PC-3 (cell line): ENCODE measurements around the gene ERRFI1. TPM values are rescaled to one million over a fixed set of nuclear protein-coding genes. Genes with fewer than 3 reads are reported as not detected.

Source experiments
- ATAC-seq: fragments of 200-7000 bp; cut with Tn5 transposase; 2 replicates; pipeline ENCODE4 v1.9.1; 2020; ENCODE audit warnings: mild to moderate bottlenecking, moderate library complexity
- BruUV-seq: library from RNA; stranded (reverse); fragments of 400-500 nt; replicated peaks from 2 replicates; lab custom pipeline; 2021; lab: Mats Ljungman, UMichigan
- CTCF ChIA-PET: fragments of 300-600 bp; sonication (Branson Sonifier 250); formaldehyde crosslinking; loops from one replicate; lab custom pipeline; 2022; ENCODE audit warnings: antibody characterized with exemption; lab: Charles Lee
- POLR2A ChIA-PET: fragments of 300-600 bp; sonication (Branson Sonifier 250); formaldehyde crosslinking; loops from one replicate; lab custom pipeline; 2022; ENCODE audit warnings: antibody characterized with exemption; ENCODE audit not compliant: unreplicated experiment; lab: Charles Lee
- DNase-seq: peaks from one replicate; pipeline ENCODE4 v3.0.0-alpha.2; 2015
- H2AFZ ChIP-seq: fragments of 300-600 bp; sonication (generic); 2 replicates; pipeline ENCODE4 v1.6.0; 2016; ENCODE audit warnings: antibody characterized with exemption, low read length
- H3F3A ChIP-seq: fragments of 300-600 bp; sonication (generic); one replicate; pipeline ENCODE4 v1.6.0; 2017; ENCODE audit warnings: antibody characterized with exemption, low read length, control low read depth, mild to moderate bottlenecking; ENCODE audit not compliant: unreplicated experiment
- H3K27ac ChIP-seq: fragments of 300-600 bp; sonication (generic); 2 replicates; pipeline ENCODE4 v1.5.1; 2016; ENCODE audit warnings: mild to moderate bottlenecking, low read length
- H3K27me3 ChIP-seq: fragments of 300-600 bp; sonication (generic); 2 replicates; pipeline ENCODE4 v1.6.1; 2016; ENCODE audit warnings: low read length, mixed read lengths
- H3K36me3 ChIP-seq: fragments of 300-600 bp; sonication (generic); 2 replicates; pipeline ENCODE4 v1.6.1; 2016; ENCODE audit warnings: low read depth, mixed run types, low read length, mixed read lengths
- H3K4me1 ChIP-seq: fragments of 300-600 bp; sonication (generic); 2 replicates; pipeline ENCODE4 v1.5.1; 2016; ENCODE audit warnings: low read length; ENCODE audit not compliant: insufficient read depth
- H3K4me2 ChIP-seq: fragments of 300-600 bp; sonication (generic); 2 replicates; pipeline ENCODE4 v1.6.0; 2016; ENCODE audit warnings: low read length
- H3K4me3 ChIP-seq: fragments of 300-600 bp; sonication (generic); 2 replicates; pipeline ENCODE4 v1.5.1; 2016; ENCODE audit warnings: mild to moderate bottlenecking, low read length, mixed read lengths
- H3K79me2 ChIP-seq: fragments of 300-600 bp; sonication (generic); 2 replicates; pipeline ENCODE4 v1.6.1; 2017; ENCODE audit warnings: low read length, mixed read lengths
- H3K9ac ChIP-seq: fragments of 300-600 bp; sonication (generic); 2 replicates; pipeline ENCODE4 v1.6.0; 2016; ENCODE audit warnings: mild to moderate bottlenecking, low read length
- H3K9me2 ChIP-seq: fragments of 300-600 bp; sonication (generic); replicated peaks from 2 replicates; pipeline ENCODE4 v1.6.1; 2016; ENCODE audit warnings: mixed run types, low read length, mixed read lengths
- H3K9me3 ChIP-seq: fragments of 300-600 bp; sonication (generic); 2 replicates; pipeline ENCODE4 v1.6.1; 2016; ENCODE audit warnings: low read length, mixed read lengths
- H4K20me1 ChIP-seq: fragments of 300-600 bp; sonication (generic); 2 replicates; pipeline ENCODE4 v1.6.1; 2016; ENCODE audit warnings: low read length, mixed read lengths
- CTCF ChIP-seq: fragments of 300-600 bp; sonication (generic); conservative IDR thresholded peaks from 2 replicates; pipeline ENCODE4 v1.5.1; 2017; ENCODE audit warnings: antibody characterized with exemption, low read depth, mild to moderate bottlenecking, low read length
- EZH2 ChIP-seq: fragments of 300-600 bp; sonication (generic); IDR thresholded peaks from one replicate; pipeline ENCODE4 v1.6.1; 2017; ENCODE audit warnings: antibody characterized with exemption, mild to moderate bottlenecking, low read length; ENCODE audit not compliant: unreplicated experiment
- EZH2phosphoT487 ChIP-seq: fragments of 300-600 bp; sonication (generic); IDR thresholded peaks from 2 replicates; pipeline ENCODE4 v1.6.1; 2018; ENCODE audit warnings: mild to moderate bottlenecking, antibody characterized with exemption, low read length, borderline replicate concordance
- intact Hi-C: fragments of 100-400 bp; cut with micrococcal nuclease; formaldehyde crosslinking; loops from 2 replicates; pipeline ENCODE4 v1.9.0; 2023
- total RNA-seq: library from RNA; depleted of rRNA; stranded (reverse); fragments of >200 nt; gene quantifications from 2 replicates; pipeline ENCODE4 v1.2.3, GENCODE V29; 2014; rRNA removed

ERRFI1 gene
- total RNA-seq, 1 experiment from 2014 or later, result 218 TPM

GRCh38 chr1:7962636-7963377, 63.3 kb downstream of the ERRFI1 start:
- Histone ChIP-seq H3K27me3 (no peaks in the 10 kb centered on the region), H3K9ac (peak overlapping the region; percentile 97), H4K20me1 (peaks cover 6% of the 10 kb centered on the region; the same call in 1 of the 2 replicates), H3K9me3 (no peaks in the 10 kb centered on the region), H3K4me1 (peaks cover 13% of the 10 kb centered on the region), H3F3A (no peaks in the 10 kb centered on the region), H3K79me2 (peaks cover 72% of the 10 kb centered on the region), H3K9me2 (no peaks in the 10 kb centered on the region), H3K27ac (peak overlapping the region; percentile 57; the same call in 1 of the 2 replicates), H3K4me2 (peak overlapping the region; percentile 96), H3K36me3 (peaks cover 34% of the 10 kb centered on the region), H2AFZ (no peak overlapping the region), H3K4me3 (peak overlapping the region; percentile 91)
- DNase-seq (no peak), ATAC-seq (no peak)
- CTCF ChIA-PET, result no interaction called here
- TF ChIP-seq EZH2 (no peak), CTCF (no peak), EZH2phosphoT487 (no peak)
- BruUV-seq, result no TSS peak
- POLR2A ChIA-PET, result no interaction called here
- intact Hi-C loops, result loop anchor here (10.0 kb wide), 1 partner anchor 298 kb away; no protein-coding TSS in a partner anchor

- peaks cover 4% of the 10 kb centered on the region; the same call in 1 of the 2 replicates for H4K20me1 ChIP-seq
- peaks cover 26% of the 10 kb centered on the region for H3K36me3 ChIP-seq
- BruUV-seq, result TSS peak; percentile 67
- peak overlapping the region; percentile 91 for H3K4me3 ChIP-seq
- TF ChIP-seq EZH2 (no peak), EZH2phosphoT487 (no peak), CTCF (no peak)
- H3K9me3 ChIP-seq, result no peaks in the 10 kb centered on the region
- peak overlapping the region; percentile 57 for H3K27ac ChIP-seq
- H3K79me2 ChIP-seq, result peaks cover 64% of the 10 kb centered on the region
- peak overlapping the region; percentile 97 for H3K9ac ChIP-seq
- ChIA-PET POLR2A (no interaction called here), CTCF (no interaction called here)
- DNase-seq, result no peak
- H3K4me2 ChIP-seq, result peak overlapping the region; percentile 96
- ATAC-seq, result no peak
- H3K4me1 ChIP-seq, result peaks cover 13% of the 10 kb centered on the region
- H2AFZ ChIP-seq, result peak overlapping the region; percentile 54
- H3K9me2 ChIP-seq, result no peaks in the 10 kb centered on the region
- no peaks in the 10 kb centered on the region for H3K27me3 ChIP-seq
- H3F3A ChIP-seq, result no peaks in the 10 kb centered on the region
- intact Hi-C loops, result loop anchor here (10.0 kb wide), 1 partner anchor 297 kb away; no protein-coding TSS in a partner anchor
These were observed 64.1 kb downstream of the ERRFI1 start for GRCh38 chr1:7962014-7962335.

Other genes with a start within 250 kb of the ERRFI1 start
- gene PER3, start 242.0 kb downstream of the ERRFI1 start, total RNA-seq, result 4.3 and 5.4 TPM in 2 replicates
- not detected in 2 replicates for gene UTS2, start 173.2 kb downstream of the ERRFI1 start, total RNA-seq
- gene TNFRSF9, start 85.5 kb downstream of the ERRFI1 start, total RNA-seq, result 0.04 and 0.06 TPM in 2 replicates
- gene PARK7, start 64.6 kb downstream of the ERRFI1 start, total RNA-seq, result 316 and 333 TPM in 2 replicates